Loucy (cell line): Measurements from ENCODE around the gene RGS5.

ENCODE experiments used
- H2AFZ ChIP-seq: fragments of 200-600 bp; sonication (generic); 2 replicates; pipeline ENCODE4 v1.6.0; 2016; ENCODE audit warnings: antibody characterized with exemption, mild to moderate bottlenecking, low read length, moderate library complexity
- H3F3A ChIP-seq: fragments of 200-600 bp; 2 replicates; pipeline ENCODE4 v1.6.0; 2016; ENCODE audit warnings: antibody characterized with exemption, low read depth, mild to moderate bottlenecking
- H3K27me3 ChIP-seq: fragments of 200-600 bp; sonication (generic); 2 replicates; pipeline ENCODE4 v1.6.1; 2014; ENCODE audit warnings: low read length, mild to moderate bottlenecking; ENCODE audit not compliant: insufficient read depth, poor library complexity, severe bottlenecking
- H3K36me3 ChIP-seq: fragments of 200-600 bp; sonication (generic); 2 replicates; pipeline ENCODE4 v1.6.1; 2016; ENCODE audit warnings: low read length; ENCODE audit not compliant: insufficient read depth
- H3K4me1 ChIP-seq: fragments of 200-600 bp; sonication (generic); 2 replicates; pipeline ENCODE4 v1.5.1; 2014; ENCODE audit warnings: low read length, mild to moderate bottlenecking; ENCODE audit not compliant: insufficient read depth, poor library complexity, severe bottlenecking
- H3K4me2 ChIP-seq: fragments of 200-600 bp; sonication (generic); 2 replicates; pipeline ENCODE4 v1.6.0; 2014; ENCODE audit warnings: antibody characterized with exemption, low read length, low read depth, mild to moderate bottlenecking; ENCODE audit not compliant: poor library complexity, severe bottlenecking
- H3K4me3 ChIP-seq: fragments of 200-600 bp; sonication (generic); 2 replicates; pipeline ENCODE4 v1.5.1; 2014; ENCODE audit warnings: low read length, mild to moderate bottlenecking, mixed read lengths; ENCODE audit not compliant: poor library complexity, severe bottlenecking
- H3K79me2 ChIP-seq: fragments of 200-600 bp; sonication (generic); 2 replicates; pipeline ENCODE4 v1.6.1; 2014; ENCODE audit warnings: low read length; ENCODE audit not compliant: insufficient read depth
- H3K9ac ChIP-seq: fragments of 200-600 bp; sonication (generic); 2 replicates; pipeline ENCODE4 v1.6.0; 2014; ENCODE audit warnings: mild to moderate bottlenecking, low read depth, low read length, moderate library complexity; ENCODE audit not compliant: poor library complexity, severe bottlenecking
- H3K9me2 ChIP-seq: fragments of 200-600 bp; sonication (generic); replicated peaks from 2 replicates; pipeline ENCODE4 v1.6.1; 2016; ENCODE audit warnings: low read depth, low read length, mixed read lengths
- H3K9me3 ChIP-seq: fragments of 200-600 bp; sonication (generic); 2 replicates; pipeline ENCODE4 v1.6.1; 2014; ENCODE audit warnings: mild to moderate bottlenecking, antibody characterized with exemption, low read length, low read depth; ENCODE audit not compliant: insufficient read depth
- H4K20me1 ChIP-seq: fragments of 200-600 bp; sonication (generic); 2 replicates; pipeline ENCODE4 v1.6.0; 2014; ENCODE audit warnings: antibody characterized with exemption, low read length, mild to moderate bottlenecking; ENCODE audit not compliant: insufficient read depth, poor library complexity, severe bottlenecking
- EZH2phosphoT487 ChIP-seq: fragments of 200-600 bp; IDR thresholded peaks from 2 replicates; pipeline ENCODE4 v1.6.1; 2018; ENCODE audit warnings: antibody characterized with exemption, mild to moderate bottlenecking, moderate library complexity, borderline replicate concordance
- TF ChIP-seq, protein P1 (sequence below): fragments of 200-600 bp; sonication (generic); conservative IDR thresholded peaks from 2 replicates; pipeline ENCODE4 v1.5.1; 2014; ENCODE audit warnings: mild to moderate bottlenecking, antibody characterized with exemption, low read length

The RGS5 gene

GRCh38 chr1:163106364-163106987 lies 96.2 kb downstream of the RGS5 start:
- Histone ChIP-seq H3K4me3 (no peak overlapping the region), H3K9me2 (no peaks in the 10 kb centered on the region), H3K79me2 (no peaks in the 10 kb centered on the region), H4K20me1 (no peaks in the 10 kb centered on the region), H3K4me2 (no peak overlapping the region), H2AFZ (no peak overlapping the region), H3F3A (no peaks in the 10 kb centered on the region), H3K9me3 (no peaks in the 10 kb centered on the region), H3K27me3 (no peaks in the 10 kb centered on the region), H3K9ac (no peak overlapping the region), H3K36me3 (no peaks in the 10 kb centered on the region), H3K4me1 (no peaks in the 10 kb centered on the region)
- no peak for TF ChIP-seq EZH2phosphoT487
- TF ChIP-seq, protein P1, sequence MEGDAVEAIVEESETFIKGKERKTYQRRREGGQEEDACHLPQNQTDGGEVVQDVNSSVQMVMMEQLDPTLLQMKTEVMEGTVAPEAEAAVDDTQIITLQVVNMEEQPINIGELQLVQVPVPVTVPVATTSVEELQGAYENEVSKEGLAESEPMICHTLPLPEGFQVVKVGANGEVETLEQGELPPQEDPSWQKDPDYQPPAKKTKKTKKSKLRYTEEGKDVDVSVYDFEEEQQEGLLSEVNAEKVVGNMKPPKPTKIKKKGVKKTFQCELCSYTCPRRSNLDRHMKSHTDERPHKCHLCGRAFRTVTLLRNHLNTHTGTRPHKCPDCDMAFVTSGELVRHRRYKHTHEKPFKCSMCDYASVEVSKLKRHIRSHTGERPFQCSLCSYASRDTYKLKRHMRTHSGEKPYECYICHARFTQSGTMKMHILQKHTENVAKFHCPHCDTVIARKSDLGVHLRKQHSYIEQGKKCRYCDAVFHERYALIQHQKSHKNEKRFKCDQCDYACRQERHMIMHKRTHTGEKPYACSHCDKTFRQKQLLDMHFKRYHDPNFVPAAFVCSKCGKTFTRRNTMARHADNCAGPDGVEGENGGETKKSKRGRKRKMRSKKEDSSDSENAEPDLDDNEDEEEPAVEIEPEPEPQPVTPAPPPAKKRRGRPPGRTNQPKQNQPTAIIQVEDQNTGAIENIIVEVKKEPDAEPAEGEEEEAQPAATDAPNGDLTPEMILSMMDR, result no peak

GRCh38 chr1:163104385-163105099 lies 98.2 kb downstream of the RGS5 start:
- Histone ChIP-seq H3K4me3 (no peak overlapping the region), H3K4me2 (no peak overlapping the region), H4K20me1 (no peaks in the 10 kb centered on the region), H3K79me2 (no peaks in the 10 kb centered on the region), H3K9me3 (no peaks in the 10 kb centered on the region), H2AFZ (no peak overlapping the region), H3K36me3 (no peaks in the 10 kb centered on the region), H3K9me2 (no peaks in the 10 kb centered on the region), H3K27me3 (no peaks in the 10 kb centered on the region), H3K9ac (no peak overlapping the region), H3F3A (no peaks in the 10 kb centered on the region), H3K4me1 (no peaks in the 10 kb centered on the region)
- TF ChIP-seq EZH2phosphoT487, result no peak
- TF ChIP-seq, protein P1, result no peak

DNA sequence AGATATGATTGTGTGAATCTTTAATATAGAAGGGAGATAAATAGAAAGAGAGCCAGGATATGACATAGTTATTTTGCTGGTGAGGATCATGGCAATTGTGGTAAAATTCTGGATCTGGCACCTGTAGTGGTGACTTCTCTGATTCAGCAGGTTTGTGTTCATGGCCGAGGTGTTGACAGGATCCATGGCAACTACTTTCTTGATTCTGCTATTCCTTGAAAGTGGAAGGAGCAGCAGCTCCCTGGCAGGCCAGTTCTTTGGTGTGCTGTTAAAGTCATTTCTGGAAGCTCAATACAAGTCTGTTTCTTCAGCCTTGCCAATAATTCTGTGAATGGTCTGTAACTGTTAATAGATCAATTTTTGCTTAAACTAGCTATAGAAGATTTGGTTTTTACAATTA lies 100.1 kb downstream of the RGS5 start:
- Histone ChIP-seq H3K9me3 (no peaks in the 10 kb centered on the region), H3F3A (no peaks in the 10 kb centered on the region), H3K4me3 (no peak overlapping the region), H3K4me2 (no peak overlapping the region), H3K4me1 (no peaks in the 10 kb centered on the region), H3K36me3 (no peaks in the 10 kb centered on the region), H3K79me2 (no peaks in the 10 kb centered on the region), H2AFZ (no peak overlapping the region), H3K27me3 (no peaks in the 10 kb centered on the region), H4K20me1 (no peaks in the 10 kb centered on the region), H3K9me2 (no peaks in the 10 kb centered on the region), H3K9ac (no peak overlapping the region)
- no peak for TF ChIP-seq EZH2phosphoT487
- TF ChIP-seq, protein P1, result no peak
